NCI-H2029 (cell line): ENCODE data around the gene AGAP1.

Experiments used
- DNase-seq: peaks from one replicate; lab custom pipeline; 2025; lab: John Stamatoyannopoulos, UW

The AGAP1 gene

GRCh38 chr2:235769046-235769445 is 275.2 kb downstream of the AGAP1 start:
- no peak for DNase-seq

DNA sequence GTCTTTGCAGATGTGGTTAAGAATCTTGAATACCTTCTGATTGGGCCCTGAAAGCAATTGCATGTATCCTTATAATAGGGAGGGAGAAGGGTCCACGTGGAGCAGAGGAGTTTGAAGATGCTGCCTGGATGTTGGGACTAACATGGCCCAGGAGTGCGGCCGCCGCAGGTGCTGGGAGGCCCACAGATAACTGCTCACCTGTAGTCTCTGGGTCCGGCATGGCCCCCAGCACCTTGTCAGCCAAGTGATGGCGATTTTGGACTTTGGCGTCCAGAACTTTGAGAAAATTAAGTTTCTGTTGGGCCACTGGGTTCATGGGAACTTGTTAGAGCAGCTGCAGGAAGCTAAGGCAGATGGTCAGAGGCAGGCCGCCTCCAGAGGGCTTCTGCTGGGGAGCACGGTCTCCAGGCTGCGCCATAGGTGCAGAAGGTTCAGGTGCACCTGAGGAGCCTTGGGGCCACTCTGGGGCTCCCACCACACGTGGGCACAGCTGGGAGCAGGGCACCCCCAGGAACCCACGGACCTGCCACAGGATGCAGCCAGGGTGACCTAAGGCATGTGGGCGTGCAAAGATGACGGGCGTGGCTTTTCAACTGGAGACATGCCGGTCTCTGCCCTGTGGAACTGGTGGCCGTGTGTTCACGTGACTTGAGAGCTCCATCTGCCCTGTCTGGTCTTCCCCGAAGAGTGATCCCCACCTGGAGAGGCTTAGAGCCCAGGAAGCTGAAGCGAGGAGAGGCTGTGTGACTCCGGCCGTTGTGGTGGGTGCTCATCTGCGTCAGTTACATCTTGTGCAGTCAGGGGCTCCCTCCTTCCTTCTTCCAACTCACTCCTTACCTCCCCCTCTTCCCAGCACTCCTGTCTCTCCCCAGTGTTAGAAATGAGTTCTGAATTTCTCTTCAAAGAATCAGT is 277.3 kb downstream of the AGAP1 start:
- no peak for DNase-seq

DNA sequence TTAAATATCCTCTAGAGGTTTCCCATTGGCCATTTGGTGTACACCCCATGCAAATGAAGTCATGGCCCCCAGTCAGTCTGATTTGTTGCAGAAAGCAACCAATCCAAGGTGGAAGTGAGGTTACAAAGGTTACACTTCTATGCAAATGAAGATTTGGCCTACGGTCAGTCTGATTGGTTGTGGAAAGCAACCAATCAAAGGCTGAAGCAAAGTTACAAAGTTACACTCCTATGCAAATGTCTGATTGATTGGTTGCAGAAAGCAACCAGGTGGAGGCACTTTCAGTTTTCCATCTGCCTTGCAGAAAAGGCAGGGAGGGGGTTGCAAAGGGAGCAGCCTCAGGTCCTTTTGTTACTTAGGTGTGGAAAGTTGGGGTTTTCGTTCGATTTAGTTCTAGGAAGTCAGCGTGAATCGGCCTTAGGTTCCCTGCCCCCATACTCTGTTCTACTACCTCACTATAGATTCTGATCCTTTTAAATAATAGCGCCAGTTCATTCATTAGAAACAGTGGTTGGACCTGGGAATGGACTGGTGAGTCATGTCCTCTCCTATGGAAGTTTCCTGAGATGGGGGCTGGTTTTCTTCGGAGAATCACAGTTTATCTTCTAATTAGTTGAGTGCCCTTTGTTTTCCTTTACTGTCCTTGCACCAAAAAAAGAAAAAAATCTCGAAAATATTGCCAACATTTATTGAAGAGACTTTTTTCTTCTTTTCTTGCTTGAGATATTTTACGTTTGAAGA is 279.5 kb downstream of the AGAP1 start:
- no peak for DNase-seq

- no peak for DNase-seq
These were observed 280.5 kb downstream of the AGAP1 start for GRCh38 chr2:235774153-235774870.

- DNase-seq = no peak
These were observed 282.7 kb downstream of the AGAP1 start for GRCh38 chr2:235776531-235776930.

DNA sequence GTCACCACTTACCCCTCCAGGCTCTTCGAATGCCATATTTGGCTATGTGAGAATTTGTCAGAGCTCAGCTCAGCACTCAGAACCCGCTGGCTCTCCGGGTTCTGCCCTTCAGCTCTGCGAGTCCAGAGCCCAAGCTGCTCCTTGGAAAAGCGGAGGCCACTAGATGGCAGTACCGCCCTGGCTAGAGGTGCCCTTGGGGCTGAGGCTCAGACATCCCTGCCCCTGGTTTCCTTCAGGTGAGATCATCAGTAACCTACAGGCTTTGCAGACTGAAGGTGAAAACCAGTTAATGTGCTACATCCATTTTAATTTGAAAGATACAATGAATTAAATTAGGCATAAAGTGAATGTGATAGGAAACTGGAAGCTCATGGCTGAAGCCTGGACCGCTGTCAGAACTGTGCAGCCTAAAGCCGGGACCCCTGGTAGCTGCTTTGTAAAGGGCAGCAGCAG is 285.6 kb downstream of the AGAP1 start:
- peak; percentile 75 for DNase-seq

- no peak for DNase-seq
These were observed 286.6 kb downstream of the AGAP1 start for GRCh38 chr2:235780401-235780800.

DNA sequence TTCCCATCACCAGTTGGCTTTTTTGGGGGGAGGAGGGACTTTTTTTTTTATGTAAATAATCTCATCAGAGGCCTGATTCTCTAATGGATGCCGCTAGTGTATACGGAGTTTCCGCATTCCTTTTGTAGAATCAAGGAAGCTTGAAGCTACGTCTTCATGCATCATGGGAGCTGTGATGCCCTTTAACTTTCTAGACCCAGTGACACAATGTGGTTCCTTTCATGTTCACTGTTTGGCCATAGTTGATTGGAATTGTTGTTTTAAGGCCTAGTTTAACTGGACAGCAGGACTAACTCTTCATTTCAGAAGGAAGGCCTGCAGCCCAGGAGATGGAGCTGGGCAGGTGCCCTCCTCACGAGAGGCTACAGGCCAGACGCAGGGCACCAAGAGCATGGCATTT is 287.9 kb downstream of the AGAP1 start:
- no peak for DNase-seq

GRCh38 chr2:235784788-235785187 is 290.9 kb downstream of the AGAP1 start:
- no peak for DNase-seq

- no peak for DNase-seq
These were observed 295.7 kb downstream of the AGAP1 start for GRCh38 chr2:235789552-235789951.

- no peak for DNase-seq
These were observed 299.4 kb downstream of the AGAP1 start for GRCh38 chr2:235793163-235793752.

DNA sequence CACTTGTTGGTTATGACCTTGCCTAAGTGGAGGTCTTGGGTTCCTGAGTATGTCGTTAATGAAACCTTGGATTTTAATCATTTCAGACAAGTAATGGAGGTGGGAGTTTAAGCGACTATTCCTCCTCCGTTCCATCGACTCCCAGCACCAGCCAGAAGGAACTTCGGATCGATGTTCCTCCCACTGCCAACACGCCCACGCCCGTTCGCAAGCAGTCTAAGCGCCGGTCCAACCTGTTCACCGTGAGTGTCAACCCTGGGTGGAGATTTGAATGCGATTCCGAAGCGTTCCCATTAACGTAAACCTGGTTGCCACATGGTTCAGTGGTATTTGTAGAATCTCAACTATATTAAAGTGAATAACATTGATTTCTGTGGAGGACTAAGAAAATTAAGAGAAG is 305.4 kb downstream of the AGAP1 start:
- DNase-seq = no peak

DNA sequence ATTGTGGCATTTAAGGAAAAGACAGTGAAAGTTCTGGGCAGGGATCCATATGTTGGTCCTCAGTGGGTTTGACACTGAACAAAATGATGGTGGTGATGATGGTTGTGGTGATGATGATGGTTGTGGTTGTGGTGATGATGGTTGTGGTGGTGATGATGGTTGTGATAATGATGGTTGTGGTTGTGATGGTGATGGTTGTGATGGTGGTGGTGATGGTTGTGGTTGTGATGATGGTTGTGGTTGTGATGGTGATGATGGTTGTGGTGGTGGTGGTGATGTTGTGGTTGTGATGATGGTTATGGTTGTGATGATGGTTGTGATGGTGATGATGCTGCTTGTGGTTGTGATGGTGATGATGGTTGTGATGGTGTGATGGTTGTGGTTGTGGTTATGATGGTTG is 308.7 kb downstream of the AGAP1 start:
- DNase-seq = no peak

GRCh38 chr2:235803028-235803427 is 309.2 kb downstream of the AGAP1 start:
- no peak for DNase-seq

- no peak for DNase-seq
These were observed 310.8 kb downstream of the AGAP1 start for GRCh38 chr2:235804676-235805075.

- DNase-seq = no peak
These were observed 313.3 kb downstream of the AGAP1 start for GRCh38 chr2:235806986-235807750.

GRCh38 chr2:235808366-235808765 is 314.5 kb downstream of the AGAP1 start:
- DNase-seq = no peak

- no peak for DNase-seq
These were observed 316.4 kb downstream of the AGAP1 start for GRCh38 chr2:235810252-235810651.

- no peak for DNase-seq
These were observed 317.0 kb downstream of the AGAP1 start for GRCh38 chr2:235810846-235811245.

- no peak for DNase-seq
These were observed 317.8 kb downstream of the AGAP1 start for GRCh38 chr2:235811446-235812184.
